ENCODE measurements around the gene GLCCI1. TPM values are rescaled to one million over a fixed set of nuclear protein-coding genes. Genes with fewer than 3 reads are reported as not detected.

Gene GLCCI1
- total RNA-seq, 6 donors from 2014 or later: 27.4 to 240 (median 46.6) TPM

DNA sequence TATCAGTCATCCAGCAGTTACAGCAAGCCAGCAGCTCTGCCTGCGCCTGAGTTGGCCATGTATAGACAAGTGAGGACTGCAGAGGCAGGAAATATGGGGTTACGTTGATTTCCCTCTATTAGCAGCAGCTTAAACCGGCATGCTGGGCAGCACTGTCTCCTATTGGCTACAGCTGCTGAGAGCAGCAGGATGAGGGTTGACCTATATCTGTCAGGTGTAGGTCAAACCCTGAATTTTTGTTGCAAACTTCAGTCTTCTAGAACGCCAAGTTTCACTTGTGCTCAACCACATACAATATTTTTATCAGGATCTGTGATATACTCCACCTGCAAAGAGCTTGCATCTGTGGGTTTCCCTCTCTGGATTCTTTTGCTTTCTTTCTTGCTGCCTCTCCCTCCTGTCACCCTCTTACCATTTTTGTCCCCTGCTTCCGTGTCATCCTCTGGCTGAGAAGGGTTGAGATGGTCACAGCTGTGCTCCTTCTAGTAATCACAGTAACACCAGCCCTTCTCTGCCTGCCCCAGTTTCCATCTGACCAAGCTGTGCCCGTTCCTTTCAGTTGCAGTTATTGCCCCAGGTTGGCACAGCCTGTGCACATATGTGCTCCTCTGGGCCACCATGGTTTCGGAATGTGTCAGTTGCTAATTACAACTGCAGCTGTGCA lies 23.8 kb upstream of the GLCCI1 start:
- DNase-seq: peak in 1 of 2 donors; percentile 33
- H3K4me1 ChIP-seq: no peaks in the 10 kb centered on the region
- ATAC-seq (ENCODE audit: low FRiP score in 2 of 2): peak in 1 of 2 donors; percentile 32
- H3K36me3 ChIP-seq: no peaks in the 10 kb centered on the region
- peak overlapping the region in 1 of 4 donors; percentile 29 for H3K27ac ChIP-seq
- no peaks in the 10 kb centered on the region for H3K27me3 ChIP-seq
- no peaks in the 10 kb centered on the region for H3K9me3 ChIP-seq
- TF ChIP-seq POLR2A (IDR thresholded peaks at IDR 0.05) (no peak), POLR2AphosphoS5 (IDR thresholded peaks at IDR 0.05) (no peak), EP300 (IDR thresholded peaks at IDR 0.05) (no peak)
- TF ChIP-seq, protein P1, sequence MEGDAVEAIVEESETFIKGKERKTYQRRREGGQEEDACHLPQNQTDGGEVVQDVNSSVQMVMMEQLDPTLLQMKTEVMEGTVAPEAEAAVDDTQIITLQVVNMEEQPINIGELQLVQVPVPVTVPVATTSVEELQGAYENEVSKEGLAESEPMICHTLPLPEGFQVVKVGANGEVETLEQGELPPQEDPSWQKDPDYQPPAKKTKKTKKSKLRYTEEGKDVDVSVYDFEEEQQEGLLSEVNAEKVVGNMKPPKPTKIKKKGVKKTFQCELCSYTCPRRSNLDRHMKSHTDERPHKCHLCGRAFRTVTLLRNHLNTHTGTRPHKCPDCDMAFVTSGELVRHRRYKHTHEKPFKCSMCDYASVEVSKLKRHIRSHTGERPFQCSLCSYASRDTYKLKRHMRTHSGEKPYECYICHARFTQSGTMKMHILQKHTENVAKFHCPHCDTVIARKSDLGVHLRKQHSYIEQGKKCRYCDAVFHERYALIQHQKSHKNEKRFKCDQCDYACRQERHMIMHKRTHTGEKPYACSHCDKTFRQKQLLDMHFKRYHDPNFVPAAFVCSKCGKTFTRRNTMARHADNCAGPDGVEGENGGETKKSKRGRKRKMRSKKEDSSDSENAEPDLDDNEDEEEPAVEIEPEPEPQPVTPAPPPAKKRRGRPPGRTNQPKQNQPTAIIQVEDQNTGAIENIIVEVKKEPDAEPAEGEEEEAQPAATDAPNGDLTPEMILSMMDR (IDR thresholded peaks at IDR 0.05): no peak
- no peak overlapping the region for H3K4me3 ChIP-seq
- 52 to 67% methylated on average over 7 of the region's 7 CpGs for WGBS, 2 donors

DNA sequence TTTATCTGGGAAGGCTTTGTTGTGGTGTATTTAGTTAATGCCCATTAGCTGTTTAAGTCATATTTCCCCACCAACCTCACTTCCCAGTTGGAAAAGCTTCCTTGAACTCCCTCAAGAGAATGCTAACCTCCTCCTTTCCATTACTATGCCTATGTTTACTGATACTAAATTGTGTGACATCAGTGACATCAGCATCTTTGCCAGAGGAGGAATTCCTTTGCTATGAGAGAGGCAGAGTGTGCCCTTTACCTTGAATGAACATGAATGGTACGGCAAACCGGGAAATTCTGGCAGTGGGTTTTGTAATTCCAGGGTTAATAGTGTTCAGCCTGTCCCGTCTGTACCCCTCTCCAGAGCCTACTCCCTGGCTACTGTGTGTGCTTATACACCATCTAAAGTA lies 22.1 kb upstream of the GLCCI1 start:
- H3K4me1 ChIP-seq: no peaks in the 10 kb centered on the region
- H3K4me3 ChIP-seq: no peak overlapping the region
- no peaks in the 10 kb centered on the region for H3K27me3 ChIP-seq
- no peak for TF ChIP-seq POLR2A (IDR thresholded peaks at IDR 0.05)
- TF ChIP-seq, protein P1 (IDR thresholded peaks at IDR 0.05): no peak
- no peak for TF ChIP-seq POLR2AphosphoS5 (IDR thresholded peaks at IDR 0.05)
- H3K27ac ChIP-seq: no peak overlapping the region
- H3K36me3 ChIP-seq: no peaks in the 10 kb centered on the region
- 97 to 100% methylated on average over 3 of the region's 3 CpGs for WGBS, 2 donors
- ATAC-seq (ENCODE audit: low FRiP score in 2 of 2) (no peak), DNase-seq (no peak)
- no peaks in the 10 kb centered on the region for H3K9me3 ChIP-seq

DNA sequence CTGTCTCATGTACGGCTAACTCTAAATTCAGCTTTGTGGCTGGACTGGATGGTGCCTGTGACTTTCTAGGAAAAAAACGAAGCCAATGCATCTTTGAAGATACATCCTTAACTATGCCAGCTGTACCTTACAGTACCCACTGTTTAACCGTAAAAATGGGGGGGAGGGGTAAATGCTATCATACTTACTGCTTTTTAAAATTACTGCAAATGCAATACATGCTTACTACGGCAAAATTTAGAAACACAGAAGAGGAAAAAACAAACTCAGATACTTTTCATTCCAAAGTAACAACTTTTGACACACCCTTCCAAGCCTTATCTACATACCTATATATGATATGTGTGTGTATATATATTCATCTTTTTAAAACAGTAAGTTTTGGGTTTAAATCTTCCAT lies 20.4 kb upstream of the GLCCI1 start:
- no peak for DNase-seq
- H3K4me3 ChIP-seq: no peak overlapping the region

DNA sequence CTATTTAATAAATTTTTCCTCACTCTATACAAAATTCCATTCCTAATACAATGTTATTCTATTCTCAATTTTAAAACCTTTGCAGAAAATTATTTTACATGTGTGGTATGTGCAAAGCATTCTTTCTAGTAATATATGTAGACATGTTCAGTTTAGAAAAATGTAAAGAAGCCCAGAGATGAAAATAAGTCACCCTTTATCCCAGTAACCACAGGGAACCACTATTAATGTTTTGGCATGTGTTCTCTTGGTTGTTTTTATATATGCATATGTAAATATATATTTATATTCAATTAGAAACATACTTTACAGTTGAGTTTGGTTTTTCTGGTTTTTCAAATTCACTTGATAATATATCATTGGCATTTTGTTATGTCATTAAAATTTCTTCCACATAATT lies 14.8 kb upstream of the GLCCI1 start:
- ATAC-seq (ENCODE audit: low FRiP score in 2 of 2) (no peak), DNase-seq (no peak)
- H3K4me3 ChIP-seq: no peak overlapping the region
- H3K36me3 ChIP-seq: no peaks in the 10 kb centered on the region
- no peaks in the 10 kb centered on the region for H3K27me3 ChIP-seq
- H3K27ac ChIP-seq: no peak overlapping the region
- peaks cover 0 to 14% (median 0%) of the 10 kb centered on the region in 4 donors for H3K4me1 ChIP-seq
- TF ChIP-seq POLR2A (IDR thresholded peaks at IDR 0.05): no peak
- TF ChIP-seq, protein P1 (IDR thresholded peaks at IDR 0.05): no peak
- TF ChIP-seq EP300 (IDR thresholded peaks at IDR 0.05): no peak
- TF ChIP-seq POLR2AphosphoS5 (IDR thresholded peaks at IDR 0.05): no peak
- H3K9me3 ChIP-seq: no peaks in the 10 kb centered on the region

More for the DNA sequence above, 20.4 kb upstream of the GLCCI1 start:
- no peak for ATAC-seq (ENCODE audit: low FRiP score in 2 of 2)
- H3K36me3 ChIP-seq: no peaks in the 10 kb centered on the region
- H3K27me3 ChIP-seq: no peaks in the 10 kb centered on the region
- H3K9me3 ChIP-seq: no peaks in the 10 kb centered on the region
- WGBS, 2 donors: 69 to 71% methylated on average over 4 of the region's 4 CpGs
- TF ChIP-seq, protein P1 (IDR thresholded peaks at IDR 0.05): no peak
- no peak for TF ChIP-seq EP300 (IDR thresholded peaks at IDR 0.05)
- TF ChIP-seq POLR2AphosphoS5 (IDR thresholded peaks at IDR 0.05): no peak
- TF ChIP-seq POLR2A (IDR thresholded peaks at IDR 0.05): no peak
- H3K4me1 ChIP-seq: no peaks in the 10 kb centered on the region
- H3K27ac ChIP-seq: no peak overlapping the region
